Loucy (cell line): Measurements from ENCODE around the gene ZKSCAN8.

Experiments used
- H2AFZ ChIP-seq: fragments of 200-600 bp; sonication (generic); 2 replicates; pipeline ENCODE4 v1.6.0; 2016; ENCODE audit warnings: antibody characterized with exemption, mild to moderate bottlenecking, low read length, moderate library complexity
- H3F3A ChIP-seq: fragments of 200-600 bp; 2 replicates; pipeline ENCODE4 v1.6.0; 2016; ENCODE audit warnings: antibody characterized with exemption, low read depth, mild to moderate bottlenecking
- H3K27me3 ChIP-seq: fragments of 200-600 bp; sonication (generic); 2 replicates; pipeline ENCODE4 v1.6.1; 2014; ENCODE audit warnings: low read length, mild to moderate bottlenecking; ENCODE audit not compliant: insufficient read depth, poor library complexity, severe bottlenecking
- H3K36me3 ChIP-seq: fragments of 200-600 bp; sonication (generic); 2 replicates; pipeline ENCODE4 v1.6.1; 2016; ENCODE audit warnings: low read length; ENCODE audit not compliant: insufficient read depth
- H3K4me1 ChIP-seq: fragments of 200-600 bp; sonication (generic); 2 replicates; pipeline ENCODE4 v1.5.1; 2014; ENCODE audit warnings: low read length, mild to moderate bottlenecking; ENCODE audit not compliant: insufficient read depth, poor library complexity, severe bottlenecking
- H3K4me2 ChIP-seq: fragments of 200-600 bp; sonication (generic); 2 replicates; pipeline ENCODE4 v1.6.0; 2014; ENCODE audit warnings: antibody characterized with exemption, low read length, low read depth, mild to moderate bottlenecking; ENCODE audit not compliant: poor library complexity, severe bottlenecking
- H3K4me3 ChIP-seq: fragments of 200-600 bp; sonication (generic); 2 replicates; pipeline ENCODE4 v1.5.1; 2014; ENCODE audit warnings: low read length, mild to moderate bottlenecking, mixed read lengths; ENCODE audit not compliant: poor library complexity, severe bottlenecking
- H3K79me2 ChIP-seq: fragments of 200-600 bp; sonication (generic); 2 replicates; pipeline ENCODE4 v1.6.1; 2014; ENCODE audit warnings: low read length; ENCODE audit not compliant: insufficient read depth
- H3K9ac ChIP-seq: fragments of 200-600 bp; sonication (generic); 2 replicates; pipeline ENCODE4 v1.6.0; 2014; ENCODE audit warnings: mild to moderate bottlenecking, low read depth, low read length, moderate library complexity; ENCODE audit not compliant: poor library complexity, severe bottlenecking
- H3K9me2 ChIP-seq: fragments of 200-600 bp; sonication (generic); replicated peaks from 2 replicates; pipeline ENCODE4 v1.6.1; 2016; ENCODE audit warnings: low read depth, low read length, mixed read lengths
- H3K9me3 ChIP-seq: fragments of 200-600 bp; sonication (generic); 2 replicates; pipeline ENCODE4 v1.6.1; 2014; ENCODE audit warnings: mild to moderate bottlenecking, antibody characterized with exemption, low read length, low read depth; ENCODE audit not compliant: insufficient read depth
- H4K20me1 ChIP-seq: fragments of 200-600 bp; sonication (generic); 2 replicates; pipeline ENCODE4 v1.6.0; 2014; ENCODE audit warnings: antibody characterized with exemption, low read length, mild to moderate bottlenecking; ENCODE audit not compliant: insufficient read depth, poor library complexity, severe bottlenecking
- CTCF ChIP-seq: fragments of 200-600 bp; sonication (generic); conservative IDR thresholded peaks from 2 replicates; pipeline ENCODE4 v1.5.1; 2014; ENCODE audit warnings: mild to moderate bottlenecking, antibody characterized with exemption, low read length
- EZH2phosphoT487 ChIP-seq: fragments of 200-600 bp; IDR thresholded peaks from 2 replicates; pipeline ENCODE4 v1.6.1; 2018; ENCODE audit warnings: antibody characterized with exemption, mild to moderate bottlenecking, moderate library complexity, borderline replicate concordance

Gene ZKSCAN8

GRCh38 chr6:28160233-28160632 is 18.6 kb downstream of the ZKSCAN8 start:
- Histone ChIP-seq H3F3A (no peaks in the 10 kb centered on the region), H3K9me3 (no peaks in the 10 kb centered on the region), H3K79me2 (no peaks in the 10 kb centered on the region), H2AFZ (no peak overlapping the region), H3K4me3 (no peak overlapping the region), H3K4me1 (no peaks in the 10 kb centered on the region), H3K4me2 (no peak overlapping the region), H4K20me1 (no peaks in the 10 kb centered on the region), H3K36me3 (peaks cover 22% of the 10 kb centered on the region; the same call in 1 of the 2 replicates), H3K9ac (no peak overlapping the region), H3K27me3 (no peaks in the 10 kb centered on the region), H3K9me2 (no peaks in the 10 kb centered on the region)
- no peak for TF ChIP-seq CTCF
- no peak for TF ChIP-seq EZH2phosphoT487

- Histone ChIP-seq H3K4me1 (no peaks in the 10 kb centered on the region), H3K9me3 (no peaks in the 10 kb centered on the region), H4K20me1 (no peaks in the 10 kb centered on the region), H3K79me2 (no peaks in the 10 kb centered on the region), H3K9ac (no peak overlapping the region), H3K27me3 (no peaks in the 10 kb centered on the region), H3F3A (no peaks in the 10 kb centered on the region), H3K4me3 (no peak overlapping the region), H3K36me3 (peaks cover 10% of the 10 kb centered on the region; the same call in 1 of the 2 replicates), H2AFZ (no peak overlapping the region), H3K4me2 (no peak overlapping the region), H3K9me2 (no peaks in the 10 kb centered on the region)
- TF ChIP-seq EZH2phosphoT487 (no peak), CTCF (no peak)
These were observed 19.9 kb downstream of the ZKSCAN8 start for GRCh38 chr6:28161410-28162079.

- H3K9ac ChIP-seq = no peak overlapping the region
- no peaks in the 10 kb centered on the region for H3K9me2 ChIP-seq
- H3K27me3 ChIP-seq = no peaks in the 10 kb centered on the region
- no peaks in the 10 kb centered on the region for H3F3A ChIP-seq
- no peak overlapping the region for H2AFZ ChIP-seq
- no peak overlapping the region for H3K4me3 ChIP-seq
- no peaks in the 10 kb centered on the region for H3K79me2 ChIP-seq
- TF ChIP-seq CTCF = no peak
- TF ChIP-seq EZH2phosphoT487 = no peak
- no peaks in the 10 kb centered on the region for H4K20me1 ChIP-seq
- H3K36me3 ChIP-seq = no peaks in the 10 kb centered on the region
- H3K4me2 ChIP-seq = no peak overlapping the region
- no peaks in the 10 kb centered on the region for H3K9me3 ChIP-seq
- no peaks in the 10 kb centered on the region for H3K4me1 ChIP-seq
These were observed 23.9 kb downstream of the ZKSCAN8 start for GRCh38 chr6:28165563-28165962.
